A549 treated with Mapracorat at 1 μM for 4 hours (cell line): Measurements from ENCODE around the gene FAM124B. TPM values are rescaled to one million over a fixed set of nuclear protein-coding genes. Genes with fewer than 3 reads are reported as not detected.

Experiments
- total RNA-seq: library from RNA; stranded (reverse); fragments of 200-300 nt; extraction: Qiagen RNA extraction; gene quantifications from 5 replicates; pipeline ENCODE4 v1.2.3, GENCODE V29; 2022

The FAM124B gene, protein sequence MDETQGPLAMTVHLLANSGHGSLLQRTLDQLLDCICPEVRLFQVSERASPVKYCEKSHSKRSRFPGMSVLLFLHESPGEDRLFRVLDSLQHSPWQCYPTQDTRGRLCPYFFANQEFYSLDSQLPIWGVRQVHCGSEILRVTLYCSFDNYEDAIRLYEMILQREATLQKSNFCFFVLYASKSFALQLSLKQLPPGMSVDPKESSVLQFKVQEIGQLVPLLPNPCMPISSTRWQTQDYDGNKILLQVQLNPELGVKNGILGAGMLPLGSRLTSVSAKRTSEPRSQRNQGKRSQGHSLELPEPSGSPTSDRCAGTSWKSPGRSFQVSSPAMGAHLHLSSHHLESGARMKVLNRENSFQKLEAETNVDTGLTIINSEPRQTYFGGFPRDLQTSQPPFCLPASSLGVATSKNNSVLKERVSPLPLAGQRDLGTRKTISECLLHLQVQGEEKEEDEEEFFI
- total RNA-seq, result not detected in 5 replicates

DNA sequence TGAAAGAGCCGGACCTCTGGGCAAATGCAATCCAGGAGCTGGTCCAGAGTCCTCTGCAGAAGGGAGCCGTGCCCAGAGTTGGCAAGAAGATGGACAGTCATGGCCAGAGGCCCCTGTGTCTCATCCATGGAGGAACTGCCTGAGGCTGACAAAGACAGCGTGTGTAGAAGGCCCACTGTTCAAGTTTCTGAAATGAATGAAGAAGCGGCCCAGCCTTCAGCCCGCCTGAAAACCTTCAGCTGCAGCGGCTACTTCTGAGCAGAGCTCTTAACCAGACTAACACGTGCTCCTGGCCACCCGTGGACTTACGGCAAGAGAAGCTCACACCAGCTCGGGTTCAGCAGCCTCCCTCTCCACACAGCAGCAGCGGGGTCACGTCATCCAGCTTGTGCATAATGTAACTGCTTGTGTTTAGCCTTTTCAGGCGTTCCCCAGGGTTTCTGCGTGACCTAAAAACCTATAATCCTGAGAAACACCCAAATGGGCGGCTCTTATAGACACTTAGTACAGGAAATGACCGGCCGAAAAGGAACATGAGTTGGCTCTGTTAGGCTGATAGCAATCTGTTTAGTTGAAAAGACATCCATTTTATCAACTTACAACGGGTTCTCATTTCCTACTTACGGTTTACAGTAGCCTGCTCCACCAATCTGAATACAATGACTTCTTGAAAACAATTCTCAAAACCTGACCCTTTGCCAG is at the start of gene FAM124B:
FAM124B (minus strand) TSS at position 467 of the 702 bp plus-strand sequence; CDS start at position 128, 339 bp downstream.

Other genes starting within 250 kb of the FAM124B start
- gene CUL3, start 183.3 kb upstream of the FAM124B start, total RNA-seq, result 63.3 to 74.7 TPM (median 68.3 TPM) in 5 replicates